ENCODE data around the gene TMEM11. TPM values are rescaled to one million over a fixed set of nuclear protein-coding genes. Genes with fewer than 3 reads are reported as not detected.

TMEM11 gene
- total RNA-seq, 1 experiment from 2014 or later, result 32.5 TPM

GRCh38 chr17:21152731-21153130 lies 61.2 kb downstream of the TMEM11 start:
- no peak overlapping the region for H3K9ac ChIP-seq (ENCODE audit: extremely low read depth, insufficient read length, low read length)
- H3K9me3 ChIP-seq (ENCODE audit: control insufficient read depth, low read depth, low read length), result peaks cover 8% of the 10 kb centered on the region
- H4K20me1 ChIP-seq (ENCODE audit: control insufficient read depth, insufficient read depth, insufficient read length), result no peaks in the 10 kb centered on the region
- no peak overlapping the region for H4K5ac ChIP-seq (ENCODE audit: insufficient read length, low read depth, low read length)
- Mint-ChIP-seq H3K27ac (no peak overlapping the region), H3K4me1 (no peaks in the 10 kb centered on the region), H3K27me3 (ENCODE audit: low read depth) (no peaks in the 10 kb centered on the region), H3K36me3 (ENCODE audit: insufficient read depth in 1 of 3, low read depth in 3 of 3) (peaks cover 18 to 54% (median 31%) of the 10 kb centered on the region in 3 experiments), H3K9me3 (peaks cover 56 to 62% of the 10 kb centered on the region in 2 experiments), H3K4me3 (no peak overlapping the region)
- H3K4me2 ChIP-seq (ENCODE audit: insufficient read depth, insufficient read length, low read length), result no peak overlapping the region
- H2AK5ac ChIP-seq (ENCODE audit: insufficient read length, low read length), result no peak overlapping the region
- H2BK15ac ChIP-seq (ENCODE audit: low read depth, low read length), result no peak overlapping the region
- H2AFZ ChIP-seq (ENCODE audit: low read length), result no peak overlapping the region
- H3K79me1 ChIP-seq (ENCODE audit: insufficient read depth, low read depth, low read length, poor library complexity, severe bottlenecking), result no peaks in the 10 kb centered on the region
- H2BK12ac ChIP-seq (ENCODE audit: insufficient read length, low read depth, low read length), result no peak overlapping the region
- H4K91ac ChIP-seq (ENCODE audit: insufficient read length, low read depth, low read length), result no peak overlapping the region
- DNase-seq, result no peak
- H3K4ac ChIP-seq (ENCODE audit: low read depth, low read length), result no peak overlapping the region
- no peak overlapping the region for H2BK20ac ChIP-seq (ENCODE audit: low read depth, low read length, poor library complexity, severe bottlenecking)
- H2BK5ac ChIP-seq (ENCODE audit: insufficient read length, low read length), result no peak overlapping the region
- no peak overlapping the region for H3K18ac ChIP-seq (ENCODE audit: insufficient read length, low read depth, low read length)
- H3K56ac ChIP-seq (ENCODE audit: insufficient read length, low read depth, low read length), result no peak overlapping the region
- H3K27ac ChIP-seq (ENCODE audit: insufficient read length, low read depth, low read length), result no peak overlapping the region
- no peaks in the 10 kb centered on the region for H3K27me3 ChIP-seq (ENCODE audit: insufficient read depth, low read length)
- H3K23me2 ChIP-seq (ENCODE audit: insufficient read length, low read depth, low read length, poor library complexity, severe bottlenecking), result no peaks in the 10 kb centered on the region
- H3K14ac ChIP-seq (ENCODE audit: insufficient read depth, low read length), result no peak overlapping the region
- no peak overlapping the region for H3K23ac ChIP-seq (ENCODE audit: insufficient read length, low read depth, low read length)
- no peak for TF ChIP-seq CTCF (conservative IDR thresholded peaks at IDR 0.05)
- H3K79me2 ChIP-seq (ENCODE audit: insufficient read depth, low read length), result no peaks in the 10 kb centered on the region
- no peak overlapping the region for H2BK120ac ChIP-seq (ENCODE audit: low read depth, low read length, poor library complexity, severe bottlenecking)
- no CpG with 5 or more reads among the region's 1 CpG for WGBS (ENCODE audit: extremely low coverage, insufficient read length, low lambda C conversion rate)
- no peaks in the 10 kb centered on the region for H3K4me1 ChIP-seq (ENCODE audit: insufficient read depth, low read length)
- no peak overlapping the region for H3T11ph ChIP-seq (ENCODE audit: low read length)
- no peak overlapping the region for H4K8ac ChIP-seq (replicated peaks; ENCODE audit: insufficient read length, low read depth, low read length)
